ENCODE data around the gene TMEM38A. TPM values are rescaled to one million over a fixed set of nuclear protein-coding genes. Genes with fewer than 3 reads are reported as not detected.

Gene TMEM38A
- total RNA-seq = 0.20 and 0.69 TPM in 2 replicates

GRCh38 chr19:16660763-16661479, at the start of gene TMEM38A:
Gene TMEM38A (plus strand): TSS chr19:16661139. CDS start chr19:16661218, 79 bp downstream.

GRCh38 chr19:16628183-16628983, 32.6 kb upstream of the TMEM38A start, which contains the start of gene MED26:
Gene MED26 (minus strand): TSS chr19:16628204. CDS start chr19:16627943, 261 bp downstream.

GRCh38 chr19:16659832-16660708, 869 bp upstream of the TMEM38A start, which contains the start of gene SMIM7:
Gene SMIM7 (minus strand): TSS chr19:16660144. CDS start chr19:16660110, 34 bp downstream.

Other genes starting within 250 kb of the TMEM38A start
- gene EPS15L1, start 189.2 kb upstream of the TMEM38A start, total RNA-seq = 8.7 and 10.6 TPM in 2 replicates
- gene CALR3, start 165.0 kb upstream of the TMEM38A start, total RNA-seq = not detected in 2 replicates
- 2.2 and 2.7 TPM in 2 replicates for gene C19orf44, start 164.7 kb upstream of the TMEM38A start, total RNA-seq
- 5.3 and 5.7 TPM in 2 replicates for gene CHERP, start 118.7 kb upstream of the TMEM38A start, total RNA-seq
- 19.1 and 25.3 TPM in 2 replicates for gene SLC35E1, start 88.7 kb upstream of the TMEM38A start, total RNA-seq
- gene MED26, start 32.9 kb upstream of the TMEM38A start, total RNA-seq = 5.1 and 7.6 TPM in 2 replicates
- gene SMIM7, start 995 bp upstream of the TMEM38A start, total RNA-seq = 75.2 and 79.1 TPM in 2 replicates
- not detected in 2 replicates for gene NWD1, start 58.7 kb downstream of the TMEM38A start, total RNA-seq
- gene SIN3B, start 168.3 kb downstream of the TMEM38A start, total RNA-seq = 27.6 and 30.0 TPM in 2 replicates
- gene F2RL3, start 227.9 kb downstream of the TMEM38A start, total RNA-seq = 3.6 and 5.3 TPM in 2 replicates

All from mammary microvascular endothelial cell (primary cell).